ENCODE data around the gene SCP2D1. TPM values are rescaled to one million over a fixed set of nuclear protein-coding genes. Genes with fewer than 3 reads are reported as not detected.

The SCP2D1 gene
- total and polyA plus RNA-seq, 9 of the 15 experiments (the other 6 are each of a cell fraction or from before 2014, with no cell fraction given) = not detected

DNA sequence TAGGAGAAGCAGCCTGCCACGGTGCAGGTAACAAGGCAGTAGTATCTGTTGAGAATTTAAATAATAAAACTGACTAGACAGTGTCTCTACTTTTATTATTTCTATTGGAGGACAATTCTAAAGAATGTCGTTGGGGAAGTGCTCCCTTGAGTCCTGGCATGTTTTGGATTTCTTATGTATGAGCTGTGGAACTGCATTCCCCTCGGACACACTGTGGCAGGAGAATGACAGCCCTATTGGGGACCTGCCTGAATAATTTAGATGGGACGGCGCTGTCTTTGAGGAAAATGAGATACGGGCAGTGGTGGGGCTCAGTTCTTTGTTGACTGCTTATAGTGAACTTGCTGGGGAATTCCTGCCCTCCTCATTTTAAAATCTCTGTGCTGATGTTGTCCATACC lies 2.4 kb upstream of the SCP2D1 start:
- ATAC-seq (no peak), FAIRE-seq (no peak), DNase-seq (ENCODE audit: extremely low read depth in 1 of 4, low spot score in 3 of 4) (no peak)
- no peaks in the 10 kb centered on the region for H3K36me3 ChIP-seq (ENCODE audit: control insufficient read depth, insufficient read depth, low read length)
- intact Hi-C loops (cut with micrococcal nuclease) = no loop called here
- H3K9me1 ChIP-seq (ENCODE audit: control insufficient read depth, insufficient read depth, low read length) = no peaks in the 10 kb centered on the region
- no peaks in the 10 kb centered on the region for H3K9me3 ChIP-seq (replicated peaks; ENCODE audit: control insufficient read depth, insufficient read depth, low read depth, low read length)
- H3K9ac ChIP-seq (ENCODE audit: insufficient read depth in 1 of 2, low read depth in 2 of 2, low read length in 2 of 2) = no peak overlapping the region
- in situ Hi-C loops (cut with MboI) = no loop called here
- no peak overlapping the region for H3K27ac ChIP-seq (ENCODE audit: extremely low read depth, low read depth, low read length)
- no peaks in the 10 kb centered on the region for H3K79me2 ChIP-seq (ENCODE audit: control insufficient read depth, insufficient read depth, low read length)
- H2AFZ ChIP-seq (ENCODE audit: low read depth, low read length) = no peak overlapping the region
- TF ChIP-seq, protein P1, sequence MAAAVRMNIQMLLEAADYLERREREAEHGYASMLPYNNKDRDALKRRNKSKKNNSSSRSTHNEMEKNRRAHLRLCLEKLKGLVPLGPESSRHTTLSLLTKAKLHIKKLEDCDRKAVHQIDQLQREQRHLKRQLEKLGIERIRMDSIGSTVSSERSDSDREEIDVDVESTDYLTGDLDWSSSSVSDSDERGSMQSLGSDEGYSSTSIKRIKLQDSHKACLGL (CRISPR knock-in tag; IDR thresholded peaks at IDR 0.05; ENCODE audit: borderline replicate concordance, poor library complexity, severe bottlenecking) = no peak
- TF ChIP-seq ZNF444 (CRISPR knock-in tag; IDR thresholded peaks at IDR 0.05) (no peak), GABPB1 (CRISPR knock-in tag; IDR thresholded peaks at IDR 0.05) (no peak), EP400 (IDR thresholded peaks at IDR 0.05) (no peak), ZC3H8 (IDR thresholded peaks at IDR 0.05) (no peak), SMAD1 (IDR thresholded peaks at IDR 0.05; ENCODE audit: low read depth, low read length, partially characterized antibody) (no peak), GTF2A2 (tag; IDR thresholded peaks at IDR 0.05) (no peak)
- TF ChIP-seq, protein P2, sequence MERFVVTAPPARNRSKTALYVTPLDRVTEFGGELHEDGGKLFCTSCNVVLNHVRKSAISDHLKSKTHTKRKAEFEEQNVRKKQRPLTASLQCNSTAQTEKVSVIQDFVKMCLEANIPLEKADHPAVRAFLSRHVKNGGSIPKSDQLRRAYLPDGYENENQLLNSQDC (CRISPR knock-in tag; IDR thresholded peaks at IDR 0.05) = no peak
- no peaks in the 10 kb centered on the region for H3K4me1 ChIP-seq (replicated peaks in 1 of 2; ENCODE audit: control insufficient read depth in 2 of 2, insufficient read depth in 2 of 2, low read length in 2 of 2)
- H4K20me1 ChIP-seq (replicated peaks; ENCODE audit: control insufficient read depth, insufficient read depth, low read length) = no peaks in the 10 kb centered on the region
- POLR2A ChIA-PET = no interaction called here
- H3K27me3 ChIP-seq (ENCODE audit: control insufficient read depth in 2 of 2, insufficient read depth in 2 of 2, low read length in 2 of 2) = no peaks in the 10 kb centered on the region; a peak in 1 of 5 replicates
- WGBS (ENCODE audit: insufficient coverage, low coverage, missing lambda C conversion rate) = 0% methylated on average over 5 of the region's 6 CpGs
- no peak overlapping the region for H3K4me3 ChIP-seq
- no peak overlapping the region for H3K4me2 ChIP-seq (ENCODE audit: insufficient read depth, low read length)
- CTCF ChIA-PET (ENCODE audit: low intra/inter-chr PET ratio) = no interaction called here
- BruUV-seq (replicated peaks) = no TSS peak

Measured in K562 (cell line).